ENCODE results near the gene VPS33A.

- no peak for TF ChIP-seq PBX3 (IDR thresholded peaks at IDR 0.05; ENCODE audit: insufficient replicate concordance, low read depth, low read length)
- TF ChIP-seq ZNF274 (IDR thresholded peaks at IDR 0.05; ENCODE audit: insufficient read depth, insufficient read length) = no peak
- TF ChIP-seq CTCF (IDR thresholded peaks at IDR 0.05 in 2 of 3, conservative IDR thresholded peaks at IDR 0.05 in 1 of 3; ENCODE audit: control insufficient read depth in 2 of 3, extremely low read depth in 1 of 3, insufficient read depth in 1 of 3, low read depth in 3 of 3, low read length in 3 of 3) = no peak
- TF ChIP-seq YY1 (IDR thresholded peaks at IDR 0.05; ENCODE audit: low read depth, low read length) = no peak
- TF ChIP-seq ETV6 (conservative IDR thresholded peaks at IDR 0.05 in 1 of 2, IDR thresholded peaks at IDR 0.05 in 1 of 2; ENCODE audit: borderline replicate concordance in 1 of 2, low read depth in 1 of 2) = no peak
- no peak for TF ChIP-seq POLR2AphosphoS5 (IDR thresholded peaks at IDR 0.05; ENCODE audit: low read length)
- no peak for TF ChIP-seq CUX1 (IDR thresholded peaks at IDR 0.05; ENCODE audit: insufficient replicate concordance, low read depth, low read length)
- TF ChIP-seq KAT2A (conservative IDR thresholded peaks at IDR 0.05; ENCODE audit: control insufficient read depth, low read depth, low read length) = no peak
- TF ChIP-seq POLR2A (IDR thresholded peaks at IDR 0.05; ENCODE audit: low read depth, low read length) = no peak
- TF ChIP-seq NRF1 (conservative IDR thresholded peaks at IDR 0.05; ENCODE audit: low read depth, low read length) = no peak
Measured at GRCh38 chr12:122282061-122282460, 15.8 kb upstream of the VPS33A start.
